ENCODE data around the gene DAND5.

DAND5 gene

GRCh38 chr19:13018035-13018914 is 48.9 kb downstream of the DAND5 start:
- Histone ChIP-seq H3K27ac (peak overlapping the region; percentile 41; the same call in 1 of the 2 replicates), H3K27me3 (peaks cover 70% of the 10 kb centered on the region), H3K9me3 (no peaks in the 10 kb centered on the region), H3K36me3 (no peaks in the 10 kb centered on the region), H3K4me1 (peaks cover 89% of the 10 kb centered on the region), H4K20me1 (peaks cover 93% of the 10 kb centered on the region), H3K4me2 (peak overlapping the region; percentile 94), H3K4me3 (no peak overlapping the region), H3K9ac (no peak overlapping the region; the same call in 1 of the 2 replicates)
- no peak for TF ChIP-seq Cebpa-rat (IDR thresholded peaks at IDR 0.05)

DNA sequence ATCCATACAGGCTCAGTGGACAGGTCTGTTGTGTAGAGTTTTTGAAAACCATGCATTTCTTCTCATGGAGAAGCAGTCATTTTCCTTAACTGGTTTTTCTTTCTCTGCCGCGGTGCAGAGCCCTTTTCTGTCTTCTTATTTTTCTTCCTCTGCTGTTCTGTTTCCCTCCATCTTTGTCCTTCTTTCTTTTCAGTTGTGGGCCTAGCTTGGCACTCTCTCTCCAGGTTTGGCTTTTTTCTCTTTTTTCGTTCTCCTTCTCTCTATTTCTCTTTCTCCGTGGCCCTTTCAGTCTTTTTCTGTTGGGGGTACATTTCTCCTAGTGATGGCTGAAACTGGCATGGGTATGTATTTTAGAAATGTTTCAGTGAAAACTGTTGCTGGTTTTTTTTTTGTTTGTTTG is 50.0 kb downstream of the DAND5 start:
- Histone ChIP-seq H3K4me3 (no peak overlapping the region), H3K27me3 (peaks cover 64% of the 10 kb centered on the region), H3K36me3 (no peaks in the 10 kb centered on the region), H3K27ac (no peak overlapping the region), H4K20me1 (peaks cover 86% of the 10 kb centered on the region), H3K9me3 (no peaks in the 10 kb centered on the region), H3K4me1 (peaks cover 84% of the 10 kb centered on the region), H3K4me2 (peak overlapping the region; percentile 98; the same call in 1 of the 2 replicates), H3K9ac (0 out of 2 replicates have a peak overlapping the region, but pooled peaks have one; percentile 23)
- TF ChIP-seq Cebpa-rat (IDR thresholded peaks at IDR 0.05): no peak

GRCh38 chr19:13020002-13020414 is 50.6 kb downstream of the DAND5 start:
- peaks cover 84% of the 10 kb centered on the region for H3K4me1 ChIP-seq
- H3K4me2 ChIP-seq: peak overlapping the region; percentile 98
- H3K9me3 ChIP-seq: no peaks in the 10 kb centered on the region
- TF ChIP-seq Cebpa-rat (IDR thresholded peaks at IDR 0.05): no peak
- H3K27me3 ChIP-seq: peaks cover 64% of the 10 kb centered on the region
- peak overlapping the region; percentile 89; the same call in 1 of the 2 replicates for H3K27ac ChIP-seq
- peaks cover 5% of the 10 kb centered on the region for H3K36me3 ChIP-seq
- H3K9ac ChIP-seq: 0 out of 2 replicates have a peak overlapping the region, but pooled peaks have one; percentile 23
- no peak overlapping the region for H3K4me3 ChIP-seq
- peaks cover 86% of the 10 kb centered on the region for H4K20me1 ChIP-seq

GRCh38 chr19:13022111-13022858 is 52.9 kb downstream of the DAND5 start:
- TF ChIP-seq Cebpa-rat (IDR thresholded peaks at IDR 0.05): no peak
- peaks cover 46% of the 10 kb centered on the region for H3K27me3 ChIP-seq

GRCh38 chr19:13022859-13023636 is 53.7 kb downstream of the DAND5 start:
- peaks cover 81% of the 10 kb centered on the region for H4K20me1 ChIP-seq
- peaks cover 38% of the 10 kb centered on the region for H3K27me3 ChIP-seq
- peak overlapping the region; percentile 83 for H3K9ac ChIP-seq
- peak overlapping the region; percentile 89 for H3K27ac ChIP-seq
- peak overlapping the region; percentile 98 for H3K4me2 ChIP-seq
- peaks cover 31% of the 10 kb centered on the region for H3K36me3 ChIP-seq
- H3K4me1 ChIP-seq: peaks cover 84% of the 10 kb centered on the region
- H3K9me3 ChIP-seq: no peaks in the 10 kb centered on the region
- TF ChIP-seq Cebpa-rat (IDR thresholded peaks at IDR 0.05): no peak
- peak overlapping the region; percentile 66 for H3K4me3 ChIP-seq

More at GRCh38 chr19:13022111-13022858, 52.9 kb downstream of the DAND5 start:
- Histone ChIP-seq H3K4me1 (peaks cover 84% of the 10 kb centered on the region), H3K4me3 (peak overlapping the region; percentile 66), H3K27ac (peak overlapping the region; percentile 89), H3K4me2 (peak overlapping the region; percentile 98), H3K9me3 (no peaks in the 10 kb centered on the region), H3K36me3 (peaks cover 23% of the 10 kb centered on the region), H4K20me1 (peaks cover 81% of the 10 kb centered on the region), H3K9ac (peak overlapping the region; percentile 83)

GRCh38 chr19:13023656-13024055 is 54.3 kb downstream of the DAND5 start:
- Histone ChIP-seq H3K27me3 (peaks cover 38% of the 10 kb centered on the region), H4K20me1 (peaks cover 79% of the 10 kb centered on the region)

More at GRCh38 chr19:13023656-13024055, 54.3 kb downstream of the DAND5 start:
- H3K4me2 ChIP-seq: peak overlapping the region; percentile 98
- no peak for TF ChIP-seq Cebpa-rat (IDR thresholded peaks at IDR 0.05)
- H3K4me1 ChIP-seq: peaks cover 86% of the 10 kb centered on the region
- peaks cover 37% of the 10 kb centered on the region for H3K36me3 ChIP-seq
- H3K9ac ChIP-seq: peak overlapping the region; percentile 83; the same call in 1 of the 2 replicates
- peak overlapping the region; percentile 66 for H3K4me3 ChIP-seq
- no peaks in the 10 kb centered on the region for H3K9me3 ChIP-seq
- H3K27ac ChIP-seq: peak overlapping the region; percentile 89; the same call in 1 of the 2 replicates
